Stimulated activated CD8-positive, alpha-beta memory T cell treated with anti-CD3 and anti-CD28 coated beads, Interleukin-15, amount 100 ng/mL, for 4 hours (primary cell): ENCODE data around the gene SCNM1.
"Not testable (repeated sequence)": the region's sequence is repeated elsewhere in the genome, so short reads cannot be mapped to it uniquely, and the experiment has no call there.

Experiments used
- DNase-seq, 2 donors: peaks; one replicate each; pipeline ENCODE4 v3.0.0-alpha.2; 2020; ENCODE audit warnings: low read depth in 2 of 2

The SCNM1 gene

GRCh38 chr1:151193304-151193703, 27.4 kb downstream of the SCNM1 start:
- DNase-seq = no peak

GRCh38 chr1:151193856-151194255, 27.9 kb downstream of the SCNM1 start:
- DNase-seq = no peak

DNA sequence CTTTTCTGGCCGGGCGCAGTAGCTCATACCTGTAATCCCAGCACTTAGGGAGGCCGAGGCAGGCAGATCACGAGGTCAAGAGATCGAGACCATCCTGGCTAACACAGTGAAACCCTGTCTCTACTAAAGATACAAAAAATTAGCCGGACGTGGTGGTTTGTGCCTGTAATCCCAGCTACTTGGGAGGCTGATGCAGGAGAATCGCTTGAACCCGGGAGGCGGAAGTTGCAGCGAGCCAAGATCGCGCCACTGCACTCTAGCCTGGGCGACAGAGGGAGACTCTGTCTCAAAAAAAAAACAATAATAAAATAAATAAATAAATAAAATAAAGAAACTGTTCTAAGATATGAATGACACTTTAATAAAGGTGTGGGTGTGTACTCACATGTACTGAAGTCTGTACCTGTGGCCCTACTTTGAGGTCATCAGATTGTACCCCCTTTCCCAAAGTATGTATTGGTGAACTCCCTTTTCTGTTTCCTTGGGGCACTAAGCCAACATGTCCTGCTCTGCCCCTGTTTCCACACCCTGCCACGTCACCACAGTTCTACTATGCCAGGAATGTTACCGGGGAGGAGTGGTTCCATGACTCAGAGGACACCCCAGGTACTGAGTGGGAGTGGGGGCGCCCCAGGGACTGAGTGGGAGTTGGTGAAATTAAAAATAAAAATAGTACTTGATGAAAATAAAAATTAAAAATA, 29.1 kb downstream of the SCNM1 start:
- not testable (repeated sequence) for DNase-seq

GRCh38 chr1:151196292-151196800, 30.4 kb downstream of the SCNM1 start:
- DNase-seq = peak in 1 of 2 donors; percentile 24

DNA sequence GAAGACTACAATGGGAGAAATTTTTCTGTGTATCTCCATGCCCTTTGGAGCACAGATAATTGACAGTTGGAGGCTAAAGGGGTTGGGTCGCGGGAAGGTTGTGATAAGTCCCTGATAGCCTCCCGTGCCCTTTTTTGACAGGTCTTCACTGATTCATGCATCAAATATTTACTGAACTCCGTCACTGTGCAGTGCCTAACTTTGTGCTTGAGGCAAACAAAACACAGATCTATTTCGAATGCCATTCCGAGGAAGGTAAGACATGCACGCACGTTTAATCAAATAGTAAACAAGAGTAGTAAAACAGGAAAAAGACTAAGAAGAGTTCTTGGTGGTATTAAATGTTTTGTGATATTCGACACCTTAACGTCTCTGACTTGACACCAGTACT, 31.9 kb downstream of the SCNM1 start:
- no peak for DNase-seq

DNA sequence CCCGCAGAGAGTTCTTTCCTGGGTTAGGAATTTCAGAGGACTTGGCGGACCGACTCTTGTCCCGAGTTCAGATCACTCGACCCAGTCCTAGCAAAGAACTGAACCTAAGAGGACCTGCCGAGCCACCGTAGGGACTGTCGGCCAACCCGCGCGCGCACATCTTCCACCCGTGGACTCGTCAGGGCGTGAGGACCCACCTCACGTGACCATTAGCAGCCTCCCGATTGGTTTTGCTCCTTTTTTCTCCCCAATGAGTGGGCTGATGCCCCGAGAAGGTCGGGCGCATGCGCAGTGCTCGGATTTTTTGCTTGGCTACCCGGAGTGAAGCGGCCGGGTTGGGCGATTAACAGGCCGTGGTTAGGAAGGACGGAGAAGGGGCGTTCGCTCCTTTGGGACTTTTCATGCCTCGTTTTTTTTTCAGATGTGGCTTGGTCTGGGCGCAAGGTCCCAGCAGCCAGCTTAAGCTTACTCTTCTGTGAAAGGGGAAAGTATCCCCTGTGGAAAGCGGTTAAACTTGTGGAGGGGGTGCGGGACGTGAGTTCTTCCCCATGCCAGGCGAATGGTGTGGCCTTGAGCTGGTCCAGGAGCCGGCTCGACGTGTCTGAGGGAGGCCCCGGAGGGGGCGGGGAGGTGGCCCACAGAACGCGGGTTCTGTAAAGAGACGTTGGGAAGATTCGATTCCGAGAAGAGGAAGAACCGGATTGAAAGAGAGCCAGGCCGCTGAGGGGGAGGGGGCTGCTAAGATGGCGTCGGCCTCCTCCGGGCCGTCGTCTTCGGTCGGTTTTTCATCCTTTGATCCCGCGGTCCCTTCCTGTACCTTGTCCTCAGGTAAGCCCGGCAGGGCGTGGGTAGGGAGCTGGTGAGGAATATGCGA, 32.5 kb downstream of the SCNM1 start, which contains the start of gene PIP5K1A:
Gene PIP5K1A (plus strand): TSS at position 299 of the 874 bp plus-strand sequence. CDS start 445 bp downstream, at position 744.
- peak; percentile 95 to 97 for DNase-seq

DNA sequence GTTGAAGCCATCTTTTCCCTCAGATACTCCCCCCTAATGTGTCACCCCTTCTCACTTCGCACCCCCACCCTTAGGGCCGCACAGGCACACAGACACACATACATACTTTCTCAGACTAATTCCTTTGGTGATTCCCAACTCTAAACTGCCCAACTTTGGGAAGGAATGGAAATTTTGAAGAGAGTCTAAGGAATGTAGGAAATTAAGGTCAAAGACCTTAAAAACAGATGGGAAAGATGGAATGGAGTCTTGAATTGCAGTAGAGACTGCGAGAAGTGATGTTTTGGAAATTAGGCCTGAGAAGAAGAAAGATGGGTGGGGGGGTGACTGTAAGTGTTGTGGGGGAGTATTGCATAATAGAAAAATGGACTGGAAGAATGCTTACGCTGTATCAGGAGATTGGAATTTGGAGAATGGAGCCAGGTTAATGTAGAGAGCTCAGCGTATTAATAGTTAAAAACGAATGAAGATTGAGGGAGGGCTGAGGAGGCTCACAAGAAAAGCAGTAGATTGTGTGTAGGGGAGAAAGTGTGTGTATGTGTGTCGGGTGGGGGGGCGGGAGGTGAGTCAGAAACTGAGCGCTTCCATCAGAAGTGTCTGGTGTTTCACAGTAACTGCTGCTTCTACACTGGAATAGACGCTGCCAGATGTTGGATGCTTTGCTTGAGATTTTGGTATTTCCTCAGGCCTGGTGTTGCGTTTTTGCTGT, 34.1 kb downstream of the SCNM1 start:
- DNase-seq = no peak

DNA sequence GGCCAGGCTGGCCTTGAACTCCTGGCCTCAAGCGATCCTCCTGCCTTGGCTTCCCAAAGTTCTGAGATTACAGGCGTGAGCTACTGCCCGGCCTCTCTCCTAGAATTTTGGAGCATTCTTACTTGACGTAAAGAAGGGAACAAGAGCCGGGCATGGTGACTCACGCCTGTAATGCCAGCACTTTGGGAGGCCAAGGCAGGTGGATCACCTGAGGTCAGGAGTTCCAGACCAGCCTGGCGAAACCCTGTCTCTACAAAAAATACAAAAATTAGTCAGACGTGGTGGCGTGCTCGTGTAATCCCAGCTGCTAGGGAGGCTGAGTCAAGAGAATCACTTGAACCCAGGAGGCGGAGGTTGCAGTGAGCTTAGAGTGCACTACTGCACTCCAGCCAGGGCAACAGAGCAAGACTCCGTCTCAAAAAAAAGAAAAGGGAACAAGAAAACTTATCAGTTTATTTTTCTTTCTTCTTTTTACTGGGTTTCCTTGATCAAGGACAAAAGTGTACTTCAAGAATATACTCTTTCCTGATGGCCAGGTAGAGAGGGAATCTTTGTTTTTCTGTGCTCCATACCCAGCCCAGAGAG, 39.5 kb downstream of the SCNM1 start:
- not testable (repeated sequence) for DNase-seq

DNA sequence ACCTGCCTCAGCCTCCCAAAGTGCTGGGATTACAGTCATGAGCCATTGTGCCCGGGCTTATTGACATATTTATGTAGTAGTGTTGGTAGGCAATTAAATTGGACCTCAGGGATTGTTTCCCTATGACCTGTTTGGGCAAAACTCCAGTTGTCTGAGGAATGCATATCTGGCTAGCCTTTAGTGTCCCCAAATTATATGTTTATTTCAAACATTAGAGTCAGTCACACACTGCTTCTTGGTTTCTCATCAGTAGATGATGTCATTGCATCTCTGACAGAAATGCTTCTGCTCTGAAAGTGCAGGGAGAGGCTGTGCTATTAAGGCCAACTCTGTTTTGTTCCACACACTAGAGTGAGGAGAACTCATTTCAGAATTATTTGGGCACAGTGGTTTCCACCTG, 44.9 kb downstream of the SCNM1 start:
- no peak for DNase-seq

DNA sequence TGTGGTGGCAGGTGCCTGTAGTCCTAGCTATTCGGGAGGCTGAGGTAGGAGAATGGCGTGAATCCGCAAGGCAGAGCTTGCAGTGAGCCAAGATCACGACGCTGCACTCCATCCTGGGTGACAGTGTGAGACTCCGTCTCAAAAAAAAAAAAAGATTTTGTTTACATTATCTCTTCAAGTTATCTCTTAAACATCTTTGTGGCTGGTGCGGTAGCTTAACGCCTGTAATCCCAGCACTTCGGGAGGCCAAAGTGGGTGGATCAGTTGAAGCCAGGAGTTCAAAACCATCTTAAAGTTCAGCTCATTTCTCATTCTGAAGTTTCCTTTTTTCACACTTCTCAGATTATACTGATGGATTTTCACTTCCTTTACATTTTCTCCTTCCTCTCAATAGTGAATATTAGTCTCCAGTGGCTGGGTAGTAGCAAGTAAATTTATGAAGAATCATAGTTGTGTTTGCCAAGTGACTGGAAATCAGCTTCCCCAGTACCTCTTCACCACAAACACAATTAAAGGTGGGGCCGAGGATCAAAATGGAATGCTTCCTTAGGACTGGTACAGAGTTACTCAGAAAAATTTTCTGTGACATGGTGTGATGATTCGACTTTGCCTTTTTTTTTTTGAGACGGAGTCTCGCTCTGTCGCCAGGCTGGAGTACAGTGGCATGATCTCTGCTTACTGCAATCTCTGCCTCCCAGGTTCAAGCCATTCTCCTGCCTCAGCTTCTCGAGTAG, 46.2 kb downstream of the SCNM1 start:
- no peak for DNase-seq

- no peak for DNase-seq
Measured at GRCh38 chr1:151213560-151213959, 47.6 kb downstream of the SCNM1 start.
